Measurements from ENCODE around the gene SNX19.

Gene SNX19

DNA sequence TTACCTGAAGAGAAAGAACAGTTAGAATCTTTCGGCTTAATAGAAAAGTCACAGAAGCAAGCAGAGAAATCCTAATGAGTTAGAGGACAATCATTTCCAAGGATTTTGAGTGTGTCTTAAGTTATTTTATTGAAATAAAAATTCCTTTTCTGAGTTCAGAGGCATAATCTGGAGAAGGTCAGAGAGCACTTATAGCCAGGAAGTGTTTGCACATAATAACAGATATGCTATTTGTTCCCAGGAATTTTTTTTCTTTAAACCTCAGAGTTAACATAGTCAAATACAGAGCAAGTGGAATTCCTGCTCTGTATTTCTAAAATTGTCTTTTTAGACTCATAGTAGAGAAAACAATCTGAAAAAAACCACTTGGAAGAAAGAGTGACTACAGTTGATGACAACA lies 74.3 kb downstream of the SNX19 start:
- no peak overlapping the region for H3K4me3 ChIP-seq (ENCODE audit: low read depth, low read length)
- TF ChIP-seq, protein P1, sequence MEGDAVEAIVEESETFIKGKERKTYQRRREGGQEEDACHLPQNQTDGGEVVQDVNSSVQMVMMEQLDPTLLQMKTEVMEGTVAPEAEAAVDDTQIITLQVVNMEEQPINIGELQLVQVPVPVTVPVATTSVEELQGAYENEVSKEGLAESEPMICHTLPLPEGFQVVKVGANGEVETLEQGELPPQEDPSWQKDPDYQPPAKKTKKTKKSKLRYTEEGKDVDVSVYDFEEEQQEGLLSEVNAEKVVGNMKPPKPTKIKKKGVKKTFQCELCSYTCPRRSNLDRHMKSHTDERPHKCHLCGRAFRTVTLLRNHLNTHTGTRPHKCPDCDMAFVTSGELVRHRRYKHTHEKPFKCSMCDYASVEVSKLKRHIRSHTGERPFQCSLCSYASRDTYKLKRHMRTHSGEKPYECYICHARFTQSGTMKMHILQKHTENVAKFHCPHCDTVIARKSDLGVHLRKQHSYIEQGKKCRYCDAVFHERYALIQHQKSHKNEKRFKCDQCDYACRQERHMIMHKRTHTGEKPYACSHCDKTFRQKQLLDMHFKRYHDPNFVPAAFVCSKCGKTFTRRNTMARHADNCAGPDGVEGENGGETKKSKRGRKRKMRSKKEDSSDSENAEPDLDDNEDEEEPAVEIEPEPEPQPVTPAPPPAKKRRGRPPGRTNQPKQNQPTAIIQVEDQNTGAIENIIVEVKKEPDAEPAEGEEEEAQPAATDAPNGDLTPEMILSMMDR (IDR thresholded peaks at IDR 0.05; ENCODE audit: low read depth, low read length) = no peak

DNA sequence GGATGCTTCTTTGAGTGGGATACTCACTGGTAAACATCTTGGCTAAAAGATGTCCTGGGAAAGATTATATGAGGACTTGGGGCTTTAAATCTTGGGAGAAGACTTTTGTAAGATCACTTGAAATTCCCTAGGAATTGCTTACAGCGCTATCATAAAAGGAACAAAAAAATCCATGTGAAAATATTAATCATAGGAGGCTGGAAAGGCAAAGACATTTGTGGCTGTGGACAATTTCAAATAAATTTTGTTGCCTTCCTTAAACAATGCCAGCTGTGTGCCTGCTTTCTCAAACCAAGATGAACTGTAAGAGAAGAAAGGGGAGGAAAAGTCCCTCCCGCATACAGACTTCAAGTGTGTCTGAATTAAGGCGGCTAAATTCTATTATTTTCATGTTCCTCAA lies 75.6 kb downstream of the SNX19 start:
- TF ChIP-seq, protein P1 (IDR thresholded peaks at IDR 0.05; ENCODE audit: low read depth, low read length) = no peak
- H3K4me3 ChIP-seq (ENCODE audit: low read depth, low read length) = no peak overlapping the region

DNA sequence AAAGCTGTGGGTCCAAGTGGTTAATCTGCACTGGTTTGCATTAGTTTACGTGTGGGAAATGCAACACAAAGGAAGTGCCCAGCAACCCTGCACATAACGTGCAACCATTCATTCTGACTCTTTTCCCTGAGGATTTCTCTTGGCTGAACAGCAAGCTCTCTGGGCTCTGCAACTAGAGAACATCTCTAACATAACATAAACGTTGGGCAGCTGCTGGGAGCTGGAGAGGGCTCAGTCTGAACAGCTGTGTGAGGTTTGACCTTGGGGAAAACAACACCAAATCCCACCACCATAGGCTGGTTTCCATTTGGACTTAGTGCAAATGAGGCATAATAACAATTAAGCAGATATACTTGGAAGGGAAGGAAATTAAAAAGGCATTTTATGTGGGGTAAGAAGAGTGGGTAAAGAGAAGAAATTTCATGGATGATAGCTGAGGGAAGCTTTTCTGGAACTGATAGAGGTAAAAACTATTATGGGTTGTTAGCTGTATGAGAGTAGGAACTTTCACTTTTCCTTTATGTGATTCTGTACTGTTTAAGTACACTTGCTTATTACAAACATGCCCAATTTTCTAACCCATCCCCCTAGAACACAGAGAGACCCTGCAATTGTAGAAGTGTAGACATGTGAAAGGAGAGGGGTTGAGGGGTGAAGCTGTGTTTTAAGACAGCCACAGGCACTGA lies 76.2 kb downstream of the SNX19 start:
- no peak overlapping the region for H3K4me3 ChIP-seq (ENCODE audit: low read depth, low read length)
- TF ChIP-seq, protein P1 (IDR thresholded peaks at IDR 0.05; ENCODE audit: low read depth, low read length) = no peak

DNA sequence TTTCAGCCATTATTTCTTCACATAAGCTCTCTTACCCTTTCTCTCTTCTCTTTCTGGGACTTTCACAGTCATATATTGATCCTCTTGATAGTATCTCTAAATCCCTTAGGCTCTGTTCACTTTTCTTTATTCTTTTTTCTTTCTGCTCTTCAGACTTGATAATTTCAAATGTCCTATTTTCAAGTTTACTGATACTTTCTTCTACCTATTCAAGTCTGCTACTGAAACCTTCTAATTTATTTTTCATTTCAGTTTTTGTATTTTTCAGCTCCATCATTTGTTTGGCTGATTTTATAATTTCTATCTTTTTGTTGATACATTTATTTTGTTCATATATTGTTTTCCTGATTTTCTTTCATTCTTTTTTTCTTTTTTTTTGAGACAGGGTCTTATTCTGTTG lies 79.1 kb downstream of the SNX19 start:
- TF ChIP-seq, protein P1 (IDR thresholded peaks at IDR 0.05; ENCODE audit: low read depth, low read length) = no peak
- H3K4me3 ChIP-seq (ENCODE audit: low read depth, low read length) = no peak overlapping the region

DNA sequence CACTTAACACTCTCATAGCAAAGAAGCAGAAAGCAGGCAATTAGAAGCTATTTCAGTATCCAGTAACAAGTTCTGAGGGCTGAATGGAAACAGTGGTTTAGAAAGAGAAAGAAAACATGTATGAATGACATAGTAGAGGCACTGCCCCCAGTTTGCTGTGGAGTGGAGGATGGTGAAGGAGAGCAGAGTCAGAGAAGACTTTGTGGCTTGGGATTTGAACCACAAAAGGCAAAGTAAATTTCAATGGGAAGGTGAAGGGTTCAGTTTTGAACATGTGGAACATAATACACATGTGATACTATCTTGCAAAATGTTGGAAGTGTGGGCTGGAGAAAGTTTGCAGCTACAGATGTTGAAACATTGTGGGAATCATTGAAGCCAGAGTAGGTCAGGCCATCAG lies 81.4 kb downstream of the SNX19 start:
- H3K4me3 ChIP-seq (ENCODE audit: low read depth, low read length) = no peak overlapping the region

DNA sequence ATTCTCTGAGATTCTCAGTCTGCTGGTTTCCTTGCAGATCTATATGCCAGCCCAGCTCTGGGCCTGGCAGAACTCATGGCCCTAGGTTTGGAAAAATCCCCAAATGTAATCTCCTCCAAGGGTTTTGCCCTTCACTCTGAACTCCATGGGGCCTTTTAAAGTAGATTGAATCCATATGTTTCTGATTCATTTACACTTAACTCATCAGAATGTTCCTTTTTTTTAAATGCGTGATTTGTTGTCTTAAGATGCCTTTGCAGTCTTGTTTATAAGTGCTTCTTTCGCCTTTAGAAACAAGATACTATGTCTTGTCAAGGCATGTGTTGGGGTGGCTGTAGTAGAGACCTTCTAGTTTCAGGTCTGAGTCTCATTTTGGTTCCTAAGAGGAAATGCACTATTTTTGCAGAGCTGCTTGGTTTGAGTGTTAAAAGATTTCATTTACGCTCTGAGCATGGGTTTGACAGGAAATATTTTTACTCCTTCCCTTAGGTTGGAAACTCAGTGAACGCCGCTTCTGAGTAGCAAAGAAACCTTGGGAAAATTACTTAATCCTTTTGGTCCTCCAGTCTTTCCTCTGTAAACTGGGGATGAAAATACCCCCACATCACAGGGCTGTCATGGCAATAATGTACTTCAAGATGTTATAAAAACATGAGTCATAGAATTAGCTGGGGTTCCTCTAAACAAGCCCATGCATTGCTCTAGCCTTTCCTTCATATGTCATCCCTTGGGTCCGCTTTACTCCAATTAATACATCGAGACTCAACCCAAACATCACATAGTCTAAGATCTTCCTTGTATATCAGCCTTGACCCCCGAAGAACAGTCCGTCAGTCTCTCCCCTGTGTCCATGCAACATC lies 83.5 kb downstream of the SNX19 start:
- H3K4me3 ChIP-seq (ENCODE audit: low read depth, low read length) = no peak overlapping the region
- TF ChIP-seq, protein P1 (IDR thresholded peaks at IDR 0.05; ENCODE audit: low read depth, low read length) = no peak

More for the DNA sequence above, 81.4 kb downstream of the SNX19 start:
- TF ChIP-seq, protein P1 (IDR thresholded peaks at IDR 0.05; ENCODE audit: low read depth, low read length) = no peak

DNA sequence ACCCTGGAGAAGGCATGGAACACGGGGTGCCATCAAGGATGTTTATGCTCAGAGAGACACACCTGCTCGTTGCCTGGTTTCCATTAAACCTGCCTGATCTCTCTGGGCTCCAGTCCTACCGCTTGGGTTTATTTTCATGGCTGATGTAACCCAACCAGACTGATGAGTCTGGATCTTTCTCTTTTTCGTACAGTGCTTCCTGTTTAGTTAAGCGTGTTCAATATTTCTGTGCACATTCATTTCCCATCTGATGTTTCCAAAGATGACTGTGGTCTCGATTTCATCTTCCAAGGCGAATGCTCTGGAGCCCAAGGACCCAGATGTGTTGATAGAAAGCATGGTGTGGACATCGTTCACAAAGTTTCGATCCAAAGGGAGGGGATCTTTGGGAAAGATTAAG lies 84.3 kb downstream of the SNX19 start:
- TF ChIP-seq, protein P1 (IDR thresholded peaks at IDR 0.05; ENCODE audit: low read depth, low read length) = no peak
- H3K4me3 ChIP-seq (ENCODE audit: low read depth, low read length) = no peak overlapping the region
